ENCODE data around the gene DGKI.
"Not testable (repeated sequence)": the region's sequence is repeated elsewhere in the genome, so short reads cannot be mapped to it uniquely, and the experiment has no call there.

Gene DGKI

DNA sequence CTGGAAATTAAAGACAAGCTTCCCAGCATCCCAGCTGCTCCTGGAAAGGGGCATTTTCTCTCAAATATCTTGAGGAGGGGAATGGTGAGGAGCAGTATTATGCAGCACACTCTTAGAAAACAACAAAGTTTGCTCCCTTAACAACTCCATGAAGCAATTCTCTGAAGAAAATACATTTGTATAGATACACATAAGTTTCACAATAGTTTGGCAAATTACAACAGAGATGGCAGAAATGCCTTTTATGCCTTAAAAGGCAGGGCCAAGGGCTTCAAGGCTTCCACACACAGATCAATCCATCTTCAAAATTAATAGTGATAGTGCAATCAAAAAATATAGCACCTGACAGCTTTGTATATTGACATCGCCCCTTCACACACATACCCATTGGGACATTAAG, 12.2 kb downstream of the DGKI start:
- DNase-seq, result no peak

- DNase-seq, result not testable (repeated sequence)
Observed at GRCh38 chr7:137832990-137833389, 13.8 kb downstream of the DGKI start.

- DNase-seq, result no peak
Observed at GRCh38 chr7:137832382-137832781, 14.4 kb downstream of the DGKI start.

- not testable (repeated sequence) for DNase-seq
Observed at GRCh38 chr7:137831555-137831954, 15.2 kb downstream of the DGKI start.

DNA sequence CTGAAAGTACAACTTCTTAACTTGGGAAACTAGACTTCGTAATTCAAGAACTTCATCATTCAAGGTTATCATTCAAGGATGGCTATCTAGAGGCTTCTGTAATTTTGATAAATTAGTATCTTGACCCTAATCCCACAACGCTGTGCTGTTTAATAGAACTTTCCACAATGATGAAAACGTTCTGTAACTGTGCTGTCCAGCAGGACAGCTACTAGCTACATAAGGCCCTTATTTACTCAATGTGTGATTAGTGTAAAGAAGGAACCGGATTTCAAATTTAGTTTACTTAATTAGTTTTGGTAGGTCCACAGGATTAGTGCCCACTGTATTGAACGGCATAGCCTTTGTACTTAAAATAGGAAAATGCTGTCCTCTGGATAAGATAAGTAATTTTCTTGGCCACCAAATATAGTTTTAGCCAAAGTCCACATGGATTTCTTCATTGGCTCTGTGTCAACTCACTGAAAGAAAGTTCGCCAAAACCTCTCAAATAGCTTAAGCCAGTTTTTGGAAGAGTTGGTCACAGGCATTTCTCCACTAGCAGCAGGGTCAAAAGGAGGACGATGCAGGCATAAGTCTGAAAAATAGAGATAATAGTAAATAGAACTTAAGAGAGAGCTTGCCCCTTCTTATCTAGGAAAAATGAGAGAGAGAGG, 17.3 kb downstream of the DGKI start:
- DNase-seq, result no peak

DNA sequence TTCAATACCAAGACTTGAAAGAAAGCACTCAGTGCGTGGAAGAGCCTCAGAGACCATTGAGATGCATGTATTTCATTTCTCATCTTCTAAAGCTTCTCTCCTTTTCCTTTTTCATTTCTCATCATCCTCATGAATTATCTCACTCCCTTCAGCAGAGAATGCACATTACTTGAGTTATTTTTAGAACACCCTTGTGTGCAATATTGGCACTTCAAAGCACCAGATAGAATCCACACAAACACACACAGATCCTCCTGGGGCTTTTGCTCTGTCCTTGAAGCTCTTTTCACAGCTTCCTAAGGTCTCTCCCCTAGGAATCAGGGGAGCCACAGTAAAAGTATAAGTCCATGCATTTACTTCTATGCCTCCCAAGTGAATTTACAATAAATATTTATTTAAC, 18.3 kb downstream of the DGKI start:
- no peak for DNase-seq

DNA sequence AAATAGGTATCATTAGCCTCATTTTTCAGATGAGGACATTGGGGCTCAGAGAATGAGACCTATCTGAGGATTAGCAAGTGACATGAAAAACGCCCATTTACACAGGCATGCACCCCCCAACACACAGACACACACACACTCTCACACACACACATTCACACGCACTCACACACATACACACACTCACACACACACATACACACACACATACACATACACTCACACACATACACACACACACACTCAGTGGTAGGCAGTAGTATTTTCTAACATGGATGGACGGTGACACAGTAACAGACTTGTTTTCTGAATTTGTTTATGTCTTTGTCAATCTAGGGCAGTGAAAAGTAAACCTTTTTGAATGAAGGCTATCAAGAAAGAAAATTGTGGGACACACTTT, 21.3 kb downstream of the DGKI start:
- no peak for DNase-seq

DNA sequence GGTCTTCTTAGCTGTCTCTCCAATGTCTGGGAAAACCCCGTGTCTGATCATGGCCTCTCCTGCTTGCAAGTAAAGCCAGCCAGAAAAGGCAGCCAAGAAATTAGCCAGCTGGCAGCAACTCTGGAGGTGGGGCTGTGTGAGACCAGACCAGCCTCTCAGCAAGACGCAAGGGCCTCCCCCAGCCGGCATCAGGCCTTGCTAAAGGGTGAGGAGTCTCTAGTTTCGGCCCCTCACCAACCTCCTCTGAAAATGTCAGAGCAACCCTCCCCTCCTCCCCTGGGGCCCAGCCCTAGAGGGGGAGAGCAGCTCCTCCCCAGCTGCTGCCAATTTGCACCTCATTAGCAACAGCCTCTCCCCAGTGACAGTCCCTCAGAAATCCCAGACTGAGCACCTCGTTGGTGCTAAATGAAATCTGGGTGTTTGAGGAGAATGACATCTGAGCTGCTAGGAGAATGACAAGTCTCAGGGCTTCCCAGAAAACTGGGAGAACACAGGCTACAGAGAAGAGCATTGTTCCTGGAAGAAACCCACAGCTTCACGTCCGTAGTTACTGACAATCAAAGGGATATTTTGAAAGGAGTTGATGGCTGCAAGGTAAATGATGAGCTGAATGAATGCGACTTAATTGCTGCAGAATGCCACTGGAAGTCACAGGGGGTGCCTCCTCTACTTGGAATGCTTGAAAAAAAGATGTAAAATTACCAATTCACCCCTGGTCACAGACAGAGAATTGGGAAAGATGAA, 25.9 kb downstream of the DGKI start:
- no peak for DNase-seq

- no peak for DNase-seq
Observed at GRCh38 chr7:137820156-137820555, 26.6 kb downstream of the DGKI start.

GRCh38 chr7:137818036-137818435, 28.7 kb downstream of the DGKI start:
- no peak for DNase-seq

GRCh38 chr7:137816696-137817320, 30.0 kb downstream of the DGKI start:
- no peak for DNase-seq

GRCh38 chr7:137813541-137813940, 33.2 kb downstream of the DGKI start:
- no peak for DNase-seq

DNA sequence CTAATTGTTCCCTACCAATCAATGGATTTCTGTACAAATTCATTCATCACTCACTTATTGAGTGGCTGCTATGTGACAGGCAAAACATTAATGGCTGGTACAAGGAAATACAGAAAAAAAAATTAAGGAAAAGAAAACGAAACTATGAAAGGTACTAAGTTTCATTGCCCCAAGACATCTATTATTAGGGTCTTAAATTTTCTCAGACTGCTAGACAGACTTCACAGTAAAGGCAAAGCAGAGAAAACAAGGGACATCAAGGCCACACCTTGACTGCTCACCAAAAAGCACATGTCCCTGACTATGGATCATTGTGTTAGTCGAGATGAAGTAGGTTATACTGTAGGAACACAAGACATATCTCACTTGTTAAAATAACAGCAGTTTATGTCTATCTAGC, 36.5 kb downstream of the DGKI start:
- DNase-seq, result no peak

DNA sequence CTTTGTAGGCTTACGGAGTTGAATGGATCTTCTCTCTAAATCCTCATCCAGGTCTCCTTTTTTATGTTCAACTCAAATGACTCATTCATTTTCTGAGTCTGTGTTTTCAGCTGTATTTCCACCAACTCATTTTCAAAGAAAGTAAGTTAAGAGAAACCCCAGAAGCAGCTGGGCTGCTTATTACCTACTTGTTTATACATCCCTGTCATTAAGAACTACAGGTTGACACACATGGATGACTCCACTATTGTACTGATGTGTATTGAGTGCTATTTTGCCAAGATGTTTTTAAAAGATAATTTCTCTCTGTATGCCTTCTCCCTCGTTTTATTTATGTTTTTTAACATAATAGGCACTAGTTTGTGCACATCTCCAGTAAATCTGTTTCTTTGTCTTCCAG, 41.9 kb downstream of the DGKI start:
- DNase-seq, result no peak

DNA sequence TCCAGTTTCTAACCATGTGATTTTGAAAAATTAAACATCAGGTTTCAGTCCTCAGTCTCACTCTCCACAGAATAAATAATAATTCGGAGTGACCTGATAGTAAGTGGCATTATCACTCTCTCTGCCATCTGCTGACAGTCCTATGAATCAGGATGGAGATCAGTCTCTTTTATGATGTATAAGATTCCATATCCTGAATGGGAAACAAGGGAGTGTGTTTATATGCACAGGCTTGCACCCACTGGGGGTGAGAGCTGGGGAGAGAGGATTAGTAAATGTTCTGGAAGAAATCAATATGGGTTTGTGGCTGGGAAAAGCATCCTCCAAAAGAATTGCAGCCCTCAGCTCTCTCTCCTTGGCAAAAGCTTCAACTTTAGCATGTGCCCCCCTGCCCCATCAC, 45.3 kb downstream of the DGKI start:
- DNase-seq, result no peak

DNA sequence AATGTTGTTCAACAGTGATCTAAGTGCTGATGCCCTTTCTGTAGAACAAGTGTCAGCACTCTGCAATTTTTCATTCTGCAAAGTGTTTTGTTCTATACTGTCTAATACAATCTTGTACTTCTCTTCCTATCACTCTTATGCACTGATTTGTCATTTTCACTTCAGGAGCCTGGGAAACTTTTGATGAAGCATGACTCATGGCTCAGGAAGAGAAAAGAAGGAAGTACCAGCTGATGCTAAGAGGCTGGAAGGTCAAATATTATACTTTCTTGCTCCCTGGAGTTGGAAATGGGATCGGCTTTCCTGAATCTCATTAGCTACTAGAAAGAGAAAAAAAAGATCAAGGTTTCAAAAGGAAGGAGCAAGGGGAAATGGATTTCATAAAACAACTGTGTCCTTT, 45.8 kb downstream of the DGKI start:
- DNase-seq, result no peak

DNA sequence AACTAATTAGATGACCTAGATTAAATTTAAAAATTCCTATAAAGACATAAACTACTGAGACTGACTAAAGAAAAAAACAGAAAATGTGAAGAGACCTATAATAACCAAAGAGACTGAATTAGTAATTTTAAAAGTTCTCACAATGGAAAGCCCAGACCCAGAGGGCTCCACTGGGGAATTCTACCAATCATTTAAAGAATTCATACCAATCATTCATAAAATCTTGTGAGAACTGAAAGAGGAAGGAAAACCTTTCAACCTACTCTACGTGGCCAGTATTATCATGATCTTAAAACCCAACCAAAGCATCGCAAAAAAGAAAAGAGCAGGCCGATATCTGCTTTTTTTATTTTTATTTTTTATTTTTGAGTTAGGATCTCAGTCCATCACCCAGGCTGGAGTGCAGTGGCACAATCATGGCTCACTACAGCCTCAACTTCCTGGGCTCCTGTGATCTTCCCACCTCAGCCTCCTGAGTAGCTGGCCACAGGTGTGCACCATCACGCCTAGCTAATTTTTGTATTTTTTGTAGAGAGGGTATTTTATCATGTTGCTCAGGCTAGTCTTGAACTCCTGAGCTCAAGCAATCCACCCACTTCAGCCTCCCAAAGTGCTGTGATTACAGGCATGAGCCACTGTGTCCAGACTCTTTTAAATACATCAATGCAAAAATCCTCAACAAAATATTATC, 48.6 kb downstream of the DGKI start:
- no peak for DNase-seq

GRCh38 chr7:137795211-137795610, 51.6 kb downstream of the DGKI start:
- DNase-seq, result no peak

DNA sequence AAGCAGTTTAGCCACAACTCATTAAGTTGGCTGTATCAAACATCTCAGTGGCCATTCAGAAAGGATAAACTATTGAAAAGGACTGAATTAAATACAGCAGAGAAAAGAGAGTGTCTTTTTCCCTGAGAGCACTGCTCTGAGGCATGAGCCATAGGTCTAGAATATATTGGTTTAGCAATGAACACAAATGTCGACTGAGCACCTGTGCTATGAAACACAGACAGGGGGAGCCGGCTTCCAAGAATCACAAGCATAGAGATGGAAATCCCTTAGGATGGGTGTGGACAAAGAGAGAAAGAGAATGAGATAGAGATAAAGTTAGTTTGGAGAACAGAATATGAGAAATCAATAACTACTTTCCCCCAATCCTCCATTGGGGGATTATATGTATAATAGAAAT, 54.8 kb downstream of the DGKI start:
- no peak for DNase-seq

GRCh38 chr7:137790828-137791227, 55.9 kb downstream of the DGKI start:
- DNase-seq, result no peak

DNA sequence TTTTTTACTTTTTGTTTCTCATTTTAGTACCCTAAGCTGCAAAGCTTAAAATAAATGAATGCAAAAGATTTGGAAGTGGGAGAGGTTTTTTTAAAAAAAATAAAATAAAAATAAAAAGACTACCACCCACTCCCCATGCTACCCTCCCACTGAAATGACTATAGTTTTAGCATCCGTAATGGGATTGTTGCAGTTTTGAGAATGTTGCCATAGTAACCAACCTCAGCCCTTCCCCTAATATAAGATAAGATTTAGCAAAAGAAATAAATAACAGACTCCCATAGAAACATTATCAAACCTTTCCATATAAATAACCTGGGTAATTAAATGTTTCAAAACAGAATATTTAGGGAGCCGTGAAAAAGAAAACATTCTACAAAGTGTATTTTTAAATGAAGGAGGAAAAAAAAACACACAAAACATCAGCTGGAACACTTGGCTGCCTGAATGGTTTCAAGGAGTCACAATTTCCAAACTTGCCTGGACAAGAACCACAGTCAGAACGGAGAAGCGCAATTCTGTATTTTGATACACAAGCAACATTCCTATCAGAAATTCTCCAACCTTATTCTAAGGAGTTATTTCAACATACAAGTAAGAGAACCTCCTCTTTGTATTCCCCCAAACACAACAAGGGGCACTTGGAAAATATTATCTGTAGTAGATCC, 57.4 kb downstream of the DGKI start:
- DNase-seq, result no peak

- DNase-seq, result no peak
Observed at GRCh38 chr7:137787301-137787976, 59.3 kb downstream of the DGKI start.

DNA sequence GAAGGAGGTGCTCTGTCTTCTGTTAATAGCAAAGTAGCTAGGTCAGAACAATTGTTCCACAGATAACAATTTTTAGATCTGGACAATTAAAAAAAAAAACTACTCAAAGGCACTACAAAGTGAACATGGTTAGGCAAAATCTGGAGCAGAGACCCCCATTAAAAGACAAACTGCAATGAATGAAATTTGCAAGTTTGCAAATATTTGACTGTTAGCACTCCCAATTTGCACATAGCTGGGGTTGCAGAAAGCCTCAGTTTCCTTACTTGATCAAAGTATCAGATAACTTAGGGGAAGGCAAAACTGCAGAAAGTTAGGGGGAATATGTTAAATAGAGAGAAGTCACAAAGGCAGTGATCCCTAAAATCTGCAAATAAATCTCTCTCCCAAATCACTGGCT, 68.3 kb downstream of the DGKI start:
- no peak for DNase-seq
